Stimulated activated CD4-positive, alpha-beta T cell treated with anti-CD3 and anti-CD28 coated beads, Interleukin-12 subunit alpha, Interleukin-12 subunit beta, amount 100 ng/mL, for 48 hours (primary cell): ENCODE results near the gene MED25.

Source experiments
- DNase-seq, 3 donors: peaks; one replicate each; pipeline ENCODE4 v3.0.0-alpha.2; 2020; ENCODE audit warnings: low read depth in 2 of 3, low spot score in 1 of 3

The MED25 gene

DNA sequence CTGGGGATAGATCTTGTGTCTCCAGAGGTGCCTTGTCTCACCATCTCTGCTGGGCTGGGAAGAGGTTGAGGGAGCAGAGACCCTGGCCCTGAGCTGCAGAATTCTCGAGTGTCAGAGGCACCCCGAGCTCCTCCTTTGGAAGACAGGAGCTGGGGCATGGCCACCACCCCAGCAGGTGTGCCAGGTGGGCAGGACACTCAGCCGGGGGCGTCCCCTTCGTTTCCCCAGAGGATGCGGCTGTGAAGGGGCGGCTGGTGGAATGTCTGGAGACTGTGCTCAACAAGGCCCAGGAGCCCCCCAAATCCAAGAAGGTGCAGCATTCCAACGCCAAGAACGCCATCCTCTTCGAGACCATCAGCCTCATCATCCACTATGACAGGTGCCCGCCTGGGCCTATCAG, 19.5 kb upstream of the MED25 start:
- DNase-seq = no peak

DNA sequence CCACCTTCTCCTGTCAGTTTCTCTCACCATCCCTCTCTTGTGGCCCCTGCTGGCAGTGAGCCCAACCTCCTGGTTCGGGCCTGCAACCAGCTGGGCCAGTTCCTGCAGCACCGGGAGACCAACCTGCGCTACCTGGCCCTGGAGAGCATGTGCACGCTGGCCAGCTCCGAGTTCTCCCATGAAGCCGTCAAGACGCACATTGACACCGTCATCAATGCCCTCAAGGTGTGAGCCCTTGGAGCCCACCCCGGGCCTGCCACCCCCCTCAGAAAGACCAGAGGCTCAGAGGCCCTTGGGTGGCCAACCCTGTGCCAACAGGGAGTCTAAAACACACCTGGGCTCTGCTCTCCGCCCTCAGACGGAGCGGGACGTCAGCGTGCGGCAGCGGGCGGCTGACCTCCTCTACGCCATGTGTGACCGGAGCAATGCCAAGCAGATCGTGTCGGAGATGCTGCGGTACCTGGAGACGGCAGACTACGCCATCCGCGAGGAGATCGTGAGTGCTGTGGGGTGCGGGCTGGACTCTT, 18.8 kb upstream of the MED25 start:
- DNase-seq = no peak

DNA sequence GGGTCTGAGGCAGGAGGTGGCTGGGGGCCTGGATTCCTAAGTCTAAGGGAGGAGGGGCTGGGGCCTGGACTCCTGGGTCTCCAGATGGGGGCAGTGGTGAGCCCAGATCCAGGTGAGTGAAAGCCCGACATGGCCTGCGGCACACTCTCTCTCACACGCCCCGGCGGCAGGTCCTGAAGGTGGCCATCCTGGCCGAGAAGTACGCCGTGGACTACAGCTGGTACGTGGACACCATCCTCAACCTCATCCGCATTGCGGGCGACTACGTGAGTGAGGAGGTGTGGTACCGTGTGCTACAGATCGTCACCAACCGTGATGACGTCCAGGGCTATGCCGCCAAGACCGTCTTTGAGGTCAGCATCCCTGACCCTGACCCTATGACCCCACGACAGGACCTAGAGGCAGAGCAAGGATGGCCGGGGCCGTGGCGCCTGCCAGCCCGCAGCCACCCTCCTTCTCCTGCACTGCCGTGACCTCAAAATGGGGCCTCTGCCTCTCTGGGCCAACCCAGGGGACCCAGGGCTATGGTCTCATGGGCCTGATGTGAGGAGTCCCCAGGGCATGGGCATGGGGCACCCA, 18.2 kb upstream of the MED25 start:
- DNase-seq = no peak

DNA sequence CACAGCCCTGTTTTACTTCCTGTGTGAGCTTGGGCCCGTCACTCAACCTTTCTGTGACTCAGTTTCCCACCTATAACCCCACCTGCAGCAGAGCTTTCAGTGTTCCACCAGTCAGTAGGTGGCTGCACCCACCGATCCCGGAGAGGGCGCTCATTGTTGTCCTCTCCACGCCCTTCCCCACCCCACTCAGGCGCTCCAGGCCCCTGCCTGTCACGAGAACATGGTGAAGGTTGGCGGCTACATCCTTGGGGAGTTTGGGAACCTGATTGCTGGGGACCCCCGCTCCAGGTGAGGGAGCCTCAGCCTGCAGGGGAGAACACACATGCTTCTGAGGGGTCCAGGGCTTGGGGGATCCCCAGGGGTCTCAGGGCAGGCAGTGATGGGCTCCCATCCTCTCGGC, 17.3 kb upstream of the MED25 start:
- no peak for DNase-seq

DNA sequence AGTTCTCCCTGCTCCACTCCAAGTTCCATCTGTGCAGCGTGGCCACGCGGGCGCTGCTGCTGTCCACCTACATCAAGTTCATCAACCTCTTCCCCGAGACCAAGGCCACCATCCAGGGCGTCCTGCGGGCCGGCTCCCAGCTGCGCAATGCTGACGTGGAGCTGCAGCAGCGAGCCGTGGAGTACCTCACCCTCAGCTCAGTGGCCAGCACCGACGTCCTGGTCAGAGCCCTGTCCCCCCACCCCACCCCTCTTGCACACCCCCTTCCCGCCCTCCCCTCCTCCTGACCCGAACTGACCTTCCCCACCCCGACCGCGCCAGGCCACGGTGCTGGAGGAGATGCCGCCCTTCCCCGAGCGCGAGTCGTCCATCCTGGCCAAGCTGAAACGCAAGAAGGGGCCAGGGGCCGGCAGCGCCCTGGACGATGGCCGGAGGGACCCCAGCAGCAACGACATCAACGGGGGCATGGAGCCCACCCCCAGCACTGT, 16.6 kb upstream of the MED25 start:
- DNase-seq = no peak

DNA sequence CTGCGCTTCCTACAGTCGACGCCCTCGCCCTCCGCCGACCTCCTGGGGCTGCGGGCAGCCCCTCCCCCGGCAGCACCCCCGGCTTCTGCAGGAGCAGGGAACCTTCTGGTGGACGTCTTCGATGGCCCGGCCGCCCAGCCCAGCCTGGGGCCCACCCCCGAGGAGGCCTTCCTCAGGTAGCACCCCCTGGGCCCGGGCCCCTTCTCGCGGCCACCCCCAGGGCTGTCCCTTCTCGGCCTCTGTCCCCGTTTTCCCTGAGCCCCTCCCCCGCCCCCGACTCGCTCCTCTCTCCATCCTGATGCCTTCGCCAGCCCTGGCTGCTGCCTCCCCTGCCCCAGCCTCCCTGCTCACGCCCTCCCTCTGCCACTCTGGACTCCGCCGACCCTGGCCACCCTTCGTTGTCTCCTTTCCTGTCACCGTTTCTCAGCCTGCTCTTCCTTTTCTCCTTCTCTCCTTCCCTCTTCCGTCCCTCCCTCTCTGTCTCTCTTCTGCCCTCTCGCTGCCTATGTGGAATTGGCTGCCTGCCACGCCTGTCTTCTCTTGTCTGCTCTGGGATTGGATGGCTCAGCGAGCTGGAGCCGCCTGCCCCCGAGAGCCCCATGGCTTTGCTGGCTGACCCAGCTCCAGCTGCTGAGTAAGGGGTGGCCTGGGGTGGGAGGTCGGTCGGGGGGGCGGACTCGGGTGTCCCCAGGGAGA, 16.0 kb upstream of the MED25 start:
- no peak for DNase-seq

DNA sequence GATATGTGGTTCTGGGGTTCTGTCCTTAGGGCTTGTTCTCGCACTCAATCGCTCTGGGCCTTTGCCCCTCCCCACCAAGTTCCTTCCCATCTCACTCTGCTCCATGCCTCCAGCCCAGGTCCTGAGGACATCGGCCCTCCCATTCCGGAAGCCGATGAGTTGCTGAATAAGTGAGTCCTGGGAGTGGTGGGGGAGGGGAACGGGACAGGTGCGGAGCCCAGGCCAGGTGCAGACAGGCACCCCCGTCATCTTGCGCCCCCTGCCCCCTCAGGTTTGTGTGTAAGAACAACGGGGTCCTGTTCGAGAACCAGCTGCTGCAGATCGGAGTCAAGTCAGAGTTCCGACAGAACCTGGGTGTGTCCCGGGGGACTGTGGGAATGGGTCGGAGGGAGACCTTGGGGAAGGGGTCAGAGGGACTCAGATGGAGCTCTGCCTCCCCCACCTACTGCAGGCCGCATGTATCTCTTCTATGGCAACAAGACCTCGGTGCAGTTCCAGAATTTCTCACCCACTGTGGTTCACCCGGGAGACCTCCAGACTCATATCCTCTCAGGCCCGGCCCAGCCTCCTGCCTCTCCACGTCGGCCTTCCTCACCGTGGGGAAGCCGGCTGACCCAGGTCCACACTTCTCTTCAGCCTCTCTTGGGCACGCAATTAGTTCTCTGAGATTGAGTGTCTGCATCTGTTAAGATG, 15.1 kb upstream of the MED25 start:
- no peak for DNase-seq

DNA sequence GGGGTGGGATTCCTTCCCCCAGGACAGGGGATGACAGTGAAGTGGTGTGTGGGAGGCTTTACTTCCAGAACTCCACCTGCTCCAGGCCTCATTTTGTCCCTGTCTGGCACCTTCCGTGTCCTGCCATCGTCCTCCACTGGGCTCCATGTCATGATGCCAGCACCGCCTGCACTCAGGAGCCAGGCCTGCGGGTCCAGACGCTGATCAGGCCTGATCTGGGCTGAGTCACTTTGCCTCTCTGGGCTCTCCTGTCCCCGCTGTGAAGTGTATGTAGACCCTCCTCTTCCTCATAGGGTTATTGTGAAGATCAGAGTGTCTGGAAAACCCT, 14.6 kb upstream of the MED25 start:
- DNase-seq = no peak

DNA sequence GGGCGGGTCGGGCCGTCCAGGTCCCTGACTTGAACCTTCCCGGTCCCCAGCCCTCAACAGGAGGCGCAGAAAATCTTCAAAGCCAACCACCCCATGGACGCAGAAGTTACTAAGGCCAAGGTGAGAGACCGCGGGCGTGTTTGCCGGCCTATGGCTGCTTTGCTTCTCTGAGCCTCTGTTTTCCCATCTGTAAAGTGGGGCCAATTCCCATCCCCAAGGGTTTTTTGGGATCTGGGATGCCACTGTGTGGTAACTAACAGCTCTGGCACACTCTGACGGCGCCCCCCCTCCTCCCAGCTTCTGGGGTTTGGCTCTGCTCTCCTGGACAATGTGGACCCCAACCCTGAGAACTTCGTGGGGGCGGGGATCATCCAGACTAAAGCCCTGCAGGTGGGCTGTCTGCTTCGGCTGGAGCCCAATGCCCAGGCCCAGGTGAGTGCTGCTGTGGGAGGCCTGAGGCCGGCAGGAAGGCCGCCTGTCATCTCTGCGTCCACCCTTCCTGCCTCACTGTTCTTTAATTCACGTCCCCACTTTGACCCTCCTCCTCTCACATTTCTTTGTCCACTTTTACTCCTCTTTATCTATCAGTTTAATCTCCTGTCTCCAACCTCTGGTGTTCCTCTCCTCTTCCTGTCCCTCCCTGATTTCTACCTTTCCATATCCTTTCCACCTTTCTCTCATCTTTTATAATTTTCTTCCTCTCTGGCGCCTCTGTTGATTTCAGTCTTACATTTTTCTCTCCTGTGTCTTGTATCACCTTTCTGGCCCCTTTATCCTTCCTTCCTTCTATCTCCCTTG, 12.1 kb upstream of the MED25 start:
- DNase-seq = no peak

DNA sequence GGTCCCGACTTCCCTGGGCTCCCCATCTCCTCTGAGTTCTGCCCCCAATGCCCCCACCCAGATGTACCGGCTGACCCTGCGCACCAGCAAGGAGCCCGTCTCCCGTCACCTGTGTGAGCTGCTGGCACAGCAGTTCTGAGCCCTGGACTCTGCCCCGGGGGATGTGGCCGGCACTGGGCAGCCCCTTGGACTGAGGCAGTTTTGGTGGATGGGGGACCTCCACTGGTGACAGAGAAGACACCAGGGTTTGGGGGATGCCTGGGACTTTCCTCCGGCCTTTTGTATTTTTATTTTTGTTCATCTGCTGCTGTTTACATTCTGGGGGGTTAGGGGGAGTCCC, 11.5 kb upstream of the MED25 start:
- no peak for DNase-seq

DNA sequence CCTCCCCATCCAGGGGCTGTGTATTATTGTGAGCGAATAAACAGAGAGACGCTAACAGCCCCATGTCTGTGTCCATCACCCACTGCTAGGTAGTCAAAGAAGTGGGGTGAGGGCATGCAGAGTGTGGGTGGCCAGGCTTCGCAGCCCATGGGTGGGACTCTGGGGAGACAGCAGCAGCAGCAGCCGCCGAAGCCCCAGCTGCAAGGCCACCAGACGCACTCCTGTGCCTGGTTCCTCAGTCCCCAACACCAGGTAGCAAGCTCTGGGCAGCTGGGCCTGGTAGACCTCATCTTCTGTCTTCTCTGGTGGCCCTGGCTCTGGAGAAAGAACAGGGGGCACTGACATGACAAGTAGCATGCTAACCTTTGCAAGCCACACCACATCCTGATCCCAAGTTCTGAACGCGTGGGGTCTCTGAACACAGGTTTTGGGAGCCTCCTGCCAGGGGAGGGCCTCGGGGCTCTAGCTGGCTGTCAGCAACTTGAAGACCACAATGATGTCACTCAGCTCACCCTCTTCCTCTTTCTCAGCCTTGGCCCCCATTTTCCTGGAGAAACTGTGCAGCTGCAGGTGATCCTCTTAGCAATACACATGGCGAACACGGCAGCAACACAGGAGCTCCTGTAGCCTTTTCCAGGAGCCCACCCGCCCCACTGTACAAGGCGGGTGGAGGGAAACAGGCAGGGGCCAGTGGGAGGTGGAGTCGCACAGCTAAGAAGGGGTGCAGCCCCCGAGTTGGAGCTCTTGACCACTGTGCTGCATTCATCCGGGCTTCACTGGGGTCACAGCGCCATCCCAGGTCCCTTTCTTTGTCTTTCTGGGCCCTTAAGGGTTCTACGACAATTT, 10.8 kb upstream of the MED25 start:
- DNase-seq = no peak

DNA sequence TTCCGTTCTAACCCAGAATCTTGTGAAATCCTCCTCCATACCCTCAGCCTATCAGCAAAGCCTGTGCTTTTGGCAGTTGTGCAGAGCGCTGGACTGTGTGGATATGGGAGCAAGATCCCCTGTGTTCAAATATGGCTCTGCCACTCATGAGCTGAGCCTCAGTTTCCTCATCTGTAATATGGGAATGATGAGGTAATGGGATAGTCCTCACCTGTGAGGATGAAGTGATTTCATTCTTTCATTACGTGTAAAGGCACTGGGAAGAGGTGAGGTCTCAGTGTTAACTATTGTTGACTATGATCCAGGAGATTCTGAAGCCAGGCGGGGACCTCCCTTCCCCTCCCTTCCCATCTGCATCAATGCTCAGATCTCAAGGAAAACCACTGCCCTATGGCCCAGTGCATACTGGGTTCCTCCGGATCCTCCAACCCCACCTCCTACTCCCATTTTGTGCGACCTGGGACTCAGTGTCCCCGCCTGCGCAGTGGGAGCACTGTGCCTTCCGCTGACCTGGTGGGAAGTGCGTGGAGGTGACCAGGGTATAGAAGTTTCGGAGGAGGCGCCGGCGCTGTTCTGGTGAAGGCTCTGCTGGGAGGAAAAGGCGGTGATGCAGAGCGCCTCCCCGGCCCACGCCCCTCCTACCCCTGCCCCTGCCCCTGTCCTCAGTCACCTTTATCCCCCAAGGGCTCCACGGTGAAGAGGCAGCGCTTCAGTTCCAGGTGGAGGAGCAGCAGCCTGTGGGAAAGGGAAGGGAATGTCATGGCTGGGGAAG, 10.0 kb upstream of the MED25 start:
- DNase-seq = no peak

DNA sequence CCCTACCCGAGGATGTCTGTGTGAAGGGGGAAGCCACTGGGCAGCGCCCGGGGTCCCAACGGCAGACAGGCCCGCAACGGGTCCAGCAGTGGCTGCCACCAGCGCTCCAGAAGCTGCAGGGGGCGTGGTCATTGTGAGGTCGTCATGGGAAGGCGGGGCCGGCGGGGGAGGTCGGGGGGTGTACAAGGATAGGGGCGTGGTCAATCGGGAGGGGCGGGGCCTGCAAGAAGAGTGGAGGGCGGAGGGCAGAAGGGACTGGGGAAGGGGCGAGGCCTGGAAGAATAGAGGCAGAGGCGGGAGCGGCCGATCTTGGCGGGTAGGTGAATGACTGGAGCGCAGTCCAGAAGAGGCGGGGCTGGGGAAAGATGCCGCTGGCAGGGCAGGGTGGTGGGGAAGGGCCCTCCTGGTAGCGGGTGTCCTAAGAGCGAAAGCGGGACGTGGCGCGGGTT, 9.4 kb upstream of the MED25 start:
- DNase-seq = peak; percentile 73 to 84 (median 76)

DNA sequence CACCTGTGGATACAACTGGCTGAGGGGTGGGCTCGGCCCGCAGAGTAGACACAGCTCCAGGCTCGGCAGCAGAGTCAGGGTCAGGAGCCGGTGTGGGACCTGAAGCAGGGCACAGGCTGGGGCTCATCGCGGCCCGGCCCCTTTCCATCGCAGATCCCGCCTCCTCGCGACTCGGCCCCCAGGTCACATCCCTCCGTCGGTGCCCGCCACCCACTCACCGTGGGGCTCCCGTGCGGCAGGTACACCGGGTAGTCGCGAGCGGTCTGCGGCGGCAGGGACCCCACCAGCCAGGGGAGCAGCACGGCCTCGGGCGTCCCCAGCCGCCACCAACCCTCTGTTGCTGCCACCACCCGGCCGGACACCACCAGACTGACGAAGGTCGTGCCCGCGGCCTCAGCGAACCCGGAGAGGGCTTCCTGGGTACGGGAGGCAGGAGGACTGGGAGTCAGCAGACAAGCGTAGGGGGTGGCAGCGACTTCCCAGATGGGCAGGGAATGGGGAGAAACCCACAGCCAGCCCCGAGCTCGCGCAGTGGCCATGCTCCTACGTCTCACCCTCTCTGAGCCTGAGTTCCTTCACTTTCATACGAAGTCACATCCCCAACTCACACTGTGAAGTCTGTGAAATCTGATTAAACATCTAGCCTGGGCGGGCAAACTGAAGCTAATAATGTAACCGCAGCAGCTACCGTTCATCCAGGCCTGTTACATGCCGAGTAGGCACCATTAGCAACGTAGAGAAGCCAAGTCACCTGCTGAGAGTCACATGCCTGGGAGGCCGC, 8.7 kb upstream of the MED25 start:
- peak in 1 of 3 donors; percentile 22 for DNase-seq

DNA sequence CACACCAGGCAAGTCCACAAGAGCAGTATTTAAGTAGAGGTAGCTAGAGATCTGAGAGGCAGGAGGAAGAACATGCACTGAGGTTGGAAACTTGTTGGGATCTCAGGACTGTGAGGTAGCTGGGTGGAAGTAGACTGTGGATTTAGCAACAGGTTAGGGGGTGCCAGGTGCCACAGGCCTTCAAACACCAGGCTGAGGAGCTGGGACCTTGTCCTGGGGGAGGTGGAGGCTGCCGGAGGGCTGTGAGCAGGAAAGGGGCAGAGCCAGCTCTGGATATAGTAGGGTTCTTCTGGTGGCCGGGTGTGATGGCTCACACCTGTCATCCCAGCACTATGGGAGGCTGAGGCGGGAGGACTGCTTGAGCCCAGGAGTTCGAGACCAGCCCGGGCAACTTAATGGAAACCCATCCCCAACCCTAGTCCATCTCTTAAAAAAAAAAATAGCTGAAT, 8.1 kb upstream of the MED25 start:
- no peak for DNase-seq

DNA sequence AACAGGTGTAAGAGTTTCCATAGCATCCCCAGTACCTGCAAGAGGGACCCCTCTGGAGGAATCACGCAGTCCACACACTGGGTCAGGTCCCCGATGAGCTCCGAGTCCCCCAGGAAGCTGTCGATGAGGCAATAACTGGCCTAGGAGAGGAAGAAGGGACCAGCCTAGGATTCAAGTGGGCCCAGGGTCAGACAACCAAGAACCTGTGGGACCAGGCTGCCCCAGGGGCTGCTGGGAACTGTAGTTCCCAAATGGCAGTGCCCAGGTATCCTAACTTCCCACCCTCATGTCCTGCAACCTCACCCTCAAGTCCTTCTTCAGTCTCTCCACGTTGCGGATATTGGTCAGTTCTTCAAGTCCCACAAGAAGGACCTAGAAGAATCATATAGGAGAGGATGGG, 6.8 kb upstream of the MED25 start:
- DNase-seq = no peak

DNA sequence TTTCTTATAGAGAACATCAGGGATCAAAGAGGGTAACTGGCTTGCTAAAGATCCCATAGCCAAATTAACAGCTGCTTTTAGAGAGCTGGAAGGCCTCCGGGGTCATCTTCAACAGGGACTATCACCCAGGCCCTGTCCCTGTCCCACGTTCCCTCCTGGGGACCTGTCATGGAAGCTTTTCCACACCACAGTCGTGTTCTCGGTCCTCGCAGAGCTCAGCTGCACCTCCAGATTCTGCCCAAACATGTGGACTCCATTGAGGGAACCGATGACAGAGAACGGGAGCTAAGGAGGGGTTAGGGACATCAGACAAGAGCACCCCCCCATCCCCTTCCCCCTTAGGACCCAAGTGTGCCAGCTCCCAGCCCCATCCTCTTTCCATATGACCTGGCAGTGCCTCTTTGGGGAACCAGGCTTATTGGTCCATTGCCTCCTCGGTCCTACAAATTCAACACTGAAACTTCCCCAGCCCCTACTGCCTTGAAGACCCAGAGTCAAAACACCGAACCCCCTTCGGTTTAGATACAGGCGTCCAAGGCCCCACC, 5.6 kb upstream of the MED25 start:
- no peak for DNase-seq

DNA sequence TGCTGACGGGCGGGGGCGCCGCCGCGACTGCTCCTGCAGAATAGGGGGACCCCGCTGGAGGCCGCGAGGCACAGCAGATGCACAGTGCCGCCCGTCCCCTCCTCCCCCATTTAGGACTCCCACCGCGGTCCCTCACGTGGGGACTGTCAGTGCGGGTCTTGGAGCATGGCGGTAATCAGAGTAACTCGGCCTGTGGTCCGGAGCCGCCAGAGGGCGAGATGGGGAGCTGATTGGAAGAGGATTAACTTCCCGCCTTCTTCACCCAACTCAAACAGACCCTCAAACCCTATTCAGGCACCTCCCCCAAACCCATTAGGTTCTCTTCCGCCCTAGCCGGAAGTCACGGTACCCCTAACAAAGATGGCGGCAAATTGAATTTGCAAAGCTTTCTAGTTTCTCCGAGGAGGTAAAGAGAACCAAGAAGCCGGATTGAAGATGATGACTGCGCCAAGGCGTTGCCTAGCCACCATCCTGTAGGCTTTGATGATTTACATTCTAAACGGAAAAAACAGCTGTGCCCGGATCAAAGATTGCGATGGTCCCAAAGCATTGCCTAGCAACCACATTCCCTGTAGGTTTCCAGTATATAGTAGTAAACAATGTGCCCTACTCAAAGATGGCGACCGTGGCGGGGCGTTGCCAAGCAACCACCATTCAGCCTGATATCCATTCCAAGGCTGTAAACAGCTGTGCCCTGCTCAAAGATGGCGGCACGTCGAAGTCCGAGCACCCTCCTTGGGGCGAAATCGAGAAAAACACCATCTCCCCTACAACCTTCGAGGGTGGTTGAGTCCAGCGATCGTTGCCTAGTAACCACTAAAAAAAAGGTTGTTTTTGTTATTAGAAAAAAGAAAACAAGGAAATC, 4.9 kb upstream of the MED25 start, which contains the start of gene FUZ:
TSS of gene FUZ (minus strand) at position 296 of the 865 bp plus-strand sequence. CDS start at position 110, 186 bp downstream.
- DNase-seq = peak; percentile 84 to 89 (median 88)
